ENCODE results near the gene PRR19. TPM values are rescaled to one million over a fixed set of nuclear protein-coding genes. Genes with fewer than 3 reads are reported as not detected.

The PRR19 gene
- total RNA-seq, 1 donor from 2014 or later: 1.6 TPM

DNA sequence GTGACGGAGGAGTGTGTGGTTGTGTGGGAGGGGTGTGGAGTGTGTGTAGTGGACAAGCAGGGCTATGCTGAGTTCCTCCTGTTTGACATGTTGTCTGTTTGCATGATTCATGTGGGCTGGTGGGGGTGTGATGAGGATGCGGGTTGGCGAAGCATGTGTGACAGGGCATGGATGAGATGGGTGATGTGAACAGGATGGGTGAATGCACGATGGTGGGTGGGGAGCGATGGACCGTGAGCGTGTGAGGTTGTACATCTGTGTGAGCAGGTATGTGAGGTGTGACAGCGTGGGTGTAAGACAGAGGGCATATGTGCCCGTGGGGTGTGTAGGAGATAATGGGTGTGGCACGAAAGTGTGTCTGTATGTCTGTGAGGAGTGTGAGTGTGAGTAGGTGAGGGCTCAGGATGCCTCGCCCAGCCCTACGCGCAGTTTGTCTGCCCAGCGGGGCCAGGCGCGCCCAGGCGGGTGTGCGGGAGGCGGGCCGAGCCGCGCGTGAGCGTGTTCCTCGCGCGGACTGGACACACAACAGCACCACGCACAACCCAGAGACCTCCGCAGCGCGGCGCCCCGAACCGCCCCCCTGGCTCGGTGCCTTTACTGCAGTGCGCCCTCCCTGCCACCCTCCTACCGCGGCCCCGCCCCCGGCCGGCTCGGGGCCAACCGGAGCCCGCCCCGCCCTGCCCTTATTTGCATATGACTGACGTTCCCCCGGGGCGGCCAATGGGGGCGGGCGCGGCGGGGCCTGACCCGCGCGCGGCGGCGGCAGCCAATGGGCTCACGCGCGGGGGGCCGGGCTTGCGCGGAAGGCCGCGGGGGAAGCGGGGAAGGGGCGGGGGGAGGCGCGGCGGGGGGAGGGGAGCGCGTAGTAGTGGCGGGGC lies 18.5 kb upstream of the PRR19 start:
- peak; percentile 96 for DNase-seq (ENCODE audit: low spot score)

DNA sequence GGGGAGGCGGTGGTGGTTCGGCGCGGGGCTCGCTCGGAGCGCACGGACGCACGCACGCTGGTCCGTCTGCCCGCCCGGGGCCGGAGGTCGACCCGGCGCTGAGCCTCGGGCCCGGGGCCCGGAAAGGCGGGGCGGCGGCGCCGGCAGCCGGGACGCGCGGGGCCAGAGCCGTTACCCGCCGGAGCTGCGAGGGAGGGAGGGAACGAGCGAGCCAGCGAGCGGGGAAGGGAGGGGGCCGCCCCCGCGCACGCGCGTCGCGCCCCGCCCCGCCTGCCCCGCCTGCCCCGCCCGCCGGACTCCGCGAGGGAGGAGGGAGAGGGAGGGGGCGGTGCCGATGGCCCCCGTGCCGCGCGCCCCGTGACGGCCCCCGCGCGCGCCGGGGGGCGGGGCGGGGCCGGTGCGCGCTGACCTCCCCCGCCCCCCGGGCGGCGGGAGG lies 17.8 kb upstream of the PRR19 start:
- peak; percentile 84 for DNase-seq (ENCODE audit: low spot score)

DNA sequence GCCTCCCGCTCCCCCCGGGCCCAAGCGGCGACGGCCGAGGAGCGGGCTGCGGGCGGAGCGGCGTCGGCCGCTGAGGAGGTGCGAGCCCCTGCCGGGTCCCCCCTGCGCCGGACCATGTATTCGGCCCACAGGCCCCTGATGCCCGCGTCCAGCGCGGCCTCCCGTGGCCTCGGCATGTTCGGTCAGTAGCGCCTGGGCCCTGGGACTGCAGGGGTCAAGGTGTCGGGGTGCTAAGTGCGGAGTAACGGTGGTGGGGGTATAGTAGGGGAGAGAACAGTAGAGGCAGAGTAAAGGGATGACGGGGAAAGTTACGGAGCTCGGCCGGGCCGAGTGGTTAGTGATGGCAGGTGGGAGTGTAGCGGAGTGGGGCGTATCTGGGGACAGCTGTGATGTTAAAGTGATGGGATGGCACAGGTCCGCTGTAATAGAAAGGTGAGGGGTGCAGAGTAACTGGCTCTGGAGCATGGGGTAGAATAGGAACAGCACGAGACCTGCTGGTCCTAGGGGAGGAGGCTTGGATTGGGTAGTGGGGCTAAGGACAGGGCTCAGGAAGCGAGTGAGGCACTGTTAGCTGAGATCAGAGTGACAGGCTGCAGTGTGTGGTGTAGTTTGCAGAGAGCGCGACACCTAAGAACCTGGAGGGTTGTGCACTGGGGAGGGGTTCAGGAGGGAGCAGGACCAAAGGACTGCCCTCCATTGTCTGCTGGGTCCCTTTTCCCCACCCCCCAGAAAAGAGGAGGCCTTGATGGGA lies 17.2 kb upstream of the PRR19 start:
- DNase-seq (ENCODE audit: low spot score): peak; percentile 65

DNA sequence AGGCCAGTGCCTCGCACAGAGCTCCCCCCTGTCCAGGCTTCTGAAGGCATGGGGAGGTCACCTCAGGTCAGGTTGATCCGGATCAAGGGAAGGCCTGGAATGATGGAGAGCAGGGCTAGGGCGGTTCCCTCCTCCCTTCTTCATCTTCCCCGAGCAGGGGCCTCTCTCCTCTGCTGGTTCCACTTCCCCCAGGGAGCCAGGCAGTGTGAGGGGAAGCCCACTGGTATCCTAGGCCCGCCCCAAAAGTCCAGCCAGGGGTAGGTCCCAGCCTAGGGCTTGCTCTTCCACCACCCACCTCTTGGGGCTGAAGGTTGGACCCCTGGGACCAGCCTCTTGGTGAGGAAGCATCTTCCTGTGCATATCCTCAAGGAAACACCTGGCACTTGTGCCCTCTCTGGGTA lies 16.4 kb upstream of the PRR19 start:
- peak; percentile 47 for DNase-seq (ENCODE audit: low spot score)

DNA sequence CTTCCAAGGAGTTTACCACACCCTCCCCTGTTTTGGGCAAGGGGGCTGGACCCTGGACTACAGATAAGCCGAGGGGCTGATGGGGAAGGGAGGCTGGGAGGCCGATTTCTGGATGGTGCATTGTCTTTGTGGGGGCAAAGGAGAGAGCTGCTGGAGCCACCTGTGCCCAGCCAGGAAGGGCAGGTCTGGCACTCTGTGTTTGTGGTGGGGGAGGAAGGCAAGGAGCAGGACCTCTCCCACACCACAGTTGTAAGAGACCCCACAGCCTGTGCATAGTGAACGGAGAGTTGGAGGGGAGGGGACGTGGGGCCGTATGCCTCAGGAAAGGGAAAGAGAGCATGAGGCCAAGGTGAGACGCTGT lies 16.0 kb upstream of the PRR19 start:
- DNase-seq (ENCODE audit: low spot score): peak; percentile 48

DNA sequence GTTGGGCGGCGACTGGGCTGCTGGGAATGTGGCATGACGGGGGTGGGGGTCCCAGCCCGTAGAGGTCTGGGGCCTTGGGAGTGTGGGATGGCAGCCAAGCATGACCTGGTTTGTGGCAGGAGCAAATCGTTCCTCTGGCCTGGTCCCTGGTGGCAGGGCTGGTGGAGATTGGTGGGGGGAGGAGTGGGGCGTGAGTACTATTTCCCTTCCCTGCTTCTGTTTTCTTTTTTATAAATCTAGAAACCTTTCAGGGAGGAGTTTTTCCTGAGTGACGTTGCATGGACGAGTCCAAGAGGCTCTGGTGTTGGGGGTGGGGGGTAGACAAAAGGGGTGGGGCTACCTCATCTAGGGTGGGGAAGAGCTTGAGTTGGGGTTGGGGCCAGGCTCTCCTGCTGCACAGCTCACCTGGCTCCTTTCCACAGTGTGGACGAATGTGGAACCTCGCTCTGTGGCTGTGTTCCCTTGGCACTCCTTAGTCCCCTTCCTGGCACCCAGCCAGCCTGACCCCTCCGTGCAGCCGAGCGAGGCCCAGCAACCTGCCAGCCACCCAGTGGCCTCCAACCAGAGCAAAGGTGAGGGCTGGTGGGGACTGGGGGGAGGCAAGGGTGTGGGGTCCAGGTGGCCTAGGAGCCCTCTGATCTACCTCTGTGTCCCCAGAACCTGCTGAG lies 15.4 kb upstream of the PRR19 start:
- DNase-seq (ENCODE audit: low spot score): peak; percentile 62

DNA sequence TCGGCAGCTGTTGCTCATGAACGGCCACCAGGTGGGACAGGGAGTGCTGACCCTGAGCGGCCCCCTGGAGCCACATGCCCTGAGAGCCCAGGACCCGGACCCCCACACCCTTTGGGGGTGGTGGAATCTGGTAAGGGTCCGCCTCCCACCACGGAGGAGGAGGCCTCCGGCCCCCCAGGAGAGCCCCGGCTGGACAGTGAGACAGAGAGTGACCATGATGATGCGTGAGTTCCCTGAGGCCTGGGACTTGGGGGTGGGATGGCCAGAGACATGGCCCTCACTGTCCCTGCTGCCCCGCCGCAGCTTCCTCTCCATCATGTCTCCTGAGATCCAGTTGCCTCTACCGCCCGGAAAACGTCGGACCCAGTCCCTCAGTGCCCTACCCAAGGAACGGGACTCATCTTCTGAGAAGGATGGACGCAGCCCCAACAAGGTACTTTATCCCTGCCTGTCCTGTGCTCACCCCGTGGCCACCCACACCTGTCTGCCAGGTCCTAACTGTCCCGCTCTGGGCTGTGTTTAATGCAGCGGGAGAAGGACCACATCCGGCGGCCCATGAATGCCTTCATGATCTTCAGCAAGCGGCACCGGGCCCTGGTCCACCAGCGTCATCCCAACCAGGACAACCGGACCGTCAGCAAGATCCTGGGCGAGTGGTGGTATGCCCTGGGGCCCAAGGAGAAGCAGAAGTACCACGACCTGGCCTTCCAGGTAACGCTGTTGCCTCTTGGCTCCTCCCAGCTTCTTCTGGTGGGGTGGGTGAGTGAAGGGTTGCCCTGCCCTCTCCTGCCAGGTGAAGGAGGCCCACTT lies 14.7 kb upstream of the PRR19 start:
- peak; percentile 50 for DNase-seq (ENCODE audit: low spot score)

DNA sequence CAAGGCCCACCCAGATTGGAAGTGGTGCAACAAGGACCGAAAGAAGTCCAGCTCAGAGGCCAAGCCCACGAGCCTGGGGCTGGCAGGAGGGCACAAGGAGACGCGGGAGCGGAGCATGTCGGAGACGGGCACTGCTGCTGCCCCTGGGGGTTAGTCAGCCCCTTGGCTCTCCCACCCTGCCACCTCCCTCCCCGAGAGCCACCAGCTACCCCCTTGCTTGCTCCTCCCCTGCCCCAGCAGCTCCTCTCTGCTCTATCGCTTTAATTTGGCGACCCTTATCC lies 14.2 kb upstream of the PRR19 start:
- DNase-seq (ENCODE audit: low spot score): peak; percentile 46

DNA sequence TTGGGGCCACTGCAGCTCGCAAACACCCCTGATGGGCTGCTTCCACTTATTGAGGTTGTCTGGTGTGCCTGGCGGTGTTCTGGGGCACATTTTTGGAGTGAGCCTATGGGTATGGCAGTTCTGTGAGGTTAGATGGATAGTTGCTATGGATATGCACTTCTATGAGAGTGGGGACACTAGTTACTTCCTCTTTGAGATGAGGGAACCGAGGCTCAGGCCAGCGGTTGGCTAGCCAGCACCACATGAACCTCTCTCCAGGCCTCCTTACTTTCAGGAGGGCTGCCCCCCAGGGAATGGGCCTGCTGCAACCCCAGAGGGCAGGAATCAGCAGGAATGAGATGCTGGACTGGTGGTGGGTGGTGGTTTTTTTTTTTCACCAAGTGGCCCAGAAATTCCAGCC lies 13.5 kb upstream of the PRR19 start:
- no peak for DNase-seq (ENCODE audit: low spot score)

DNA sequence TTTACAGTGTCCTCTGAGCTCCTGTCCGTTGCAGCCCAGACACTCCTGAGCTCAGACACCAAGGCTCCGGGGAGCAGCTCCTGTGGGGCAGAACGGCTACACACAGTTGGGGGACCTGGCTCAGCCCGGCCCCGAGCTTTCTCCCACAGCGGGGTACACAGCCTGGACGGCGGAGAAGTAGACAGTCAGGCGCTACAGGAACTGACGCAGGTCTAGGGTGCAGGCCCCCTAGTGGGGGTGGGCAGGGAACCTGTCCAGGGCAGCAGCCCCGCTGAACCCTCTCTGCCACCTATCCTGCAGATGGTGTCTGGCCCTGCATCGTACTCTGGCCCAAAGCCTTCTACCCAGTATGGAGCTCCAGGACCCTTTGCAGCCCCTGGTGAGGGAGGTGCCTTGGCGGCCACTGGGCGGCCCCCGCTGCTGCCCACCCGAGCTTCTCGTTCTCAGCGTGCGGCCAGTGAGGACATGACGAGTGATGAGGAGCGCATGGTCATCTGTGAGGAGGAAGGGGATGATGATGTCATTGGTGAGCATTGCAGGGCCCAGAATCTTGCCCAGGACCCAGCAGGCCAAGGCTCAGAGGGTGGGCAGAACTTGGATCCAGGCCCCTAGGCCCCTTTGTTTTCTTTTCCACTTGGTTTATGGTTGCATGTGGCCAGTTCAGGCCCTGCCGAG lies 12.9 kb upstream of the PRR19 start:
- peak; percentile 42 for DNase-seq (ENCODE audit: low spot score)

DNA sequence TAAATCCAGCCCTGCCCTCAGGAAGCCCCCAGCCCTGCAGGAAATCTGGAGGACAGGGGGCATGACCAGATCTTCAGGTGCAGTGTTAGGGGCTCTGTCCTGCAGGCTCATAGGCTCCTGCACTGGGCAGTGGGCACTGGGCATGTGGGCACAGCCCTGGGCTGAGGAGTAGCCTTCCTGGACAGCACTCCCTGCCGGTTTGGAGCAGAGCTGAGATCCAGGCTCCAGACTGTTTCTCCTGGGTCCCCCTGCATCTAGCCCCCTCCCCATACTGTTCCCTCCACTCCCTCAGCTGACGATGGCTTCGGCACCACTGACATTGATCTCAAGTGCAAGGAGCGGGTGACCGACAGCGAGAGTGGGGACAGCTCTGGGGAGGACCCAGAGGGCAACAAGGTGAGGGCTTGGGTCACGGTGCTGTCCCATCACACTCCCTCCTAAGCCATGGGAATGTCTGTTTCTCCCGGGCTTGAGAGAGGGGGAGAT lies 12.3 kb upstream of the PRR19 start:
- no peak for DNase-seq (ENCODE audit: low spot score)

DNA sequence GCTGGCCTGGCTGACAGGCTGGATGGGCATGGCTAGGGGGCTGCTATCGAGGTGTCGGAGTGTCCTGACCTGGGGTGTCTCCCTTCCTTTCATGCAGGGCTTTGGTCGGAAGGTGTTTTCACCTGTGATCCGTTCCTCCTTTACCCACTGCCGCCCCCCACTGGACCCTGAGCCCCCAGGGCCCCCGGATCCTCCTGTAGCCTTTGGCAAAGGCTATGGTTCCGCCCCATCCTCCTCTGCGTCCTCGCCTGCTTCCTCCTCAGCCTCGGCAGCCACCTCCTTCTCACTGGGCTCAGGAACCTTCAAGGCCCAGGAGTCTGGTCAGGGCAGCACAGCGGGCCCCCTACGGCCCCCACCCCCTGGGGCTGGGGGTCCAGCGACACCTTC lies 11.8 kb upstream of the PRR19 start:
- DNase-seq (ENCODE audit: low spot score): no peak

DNA sequence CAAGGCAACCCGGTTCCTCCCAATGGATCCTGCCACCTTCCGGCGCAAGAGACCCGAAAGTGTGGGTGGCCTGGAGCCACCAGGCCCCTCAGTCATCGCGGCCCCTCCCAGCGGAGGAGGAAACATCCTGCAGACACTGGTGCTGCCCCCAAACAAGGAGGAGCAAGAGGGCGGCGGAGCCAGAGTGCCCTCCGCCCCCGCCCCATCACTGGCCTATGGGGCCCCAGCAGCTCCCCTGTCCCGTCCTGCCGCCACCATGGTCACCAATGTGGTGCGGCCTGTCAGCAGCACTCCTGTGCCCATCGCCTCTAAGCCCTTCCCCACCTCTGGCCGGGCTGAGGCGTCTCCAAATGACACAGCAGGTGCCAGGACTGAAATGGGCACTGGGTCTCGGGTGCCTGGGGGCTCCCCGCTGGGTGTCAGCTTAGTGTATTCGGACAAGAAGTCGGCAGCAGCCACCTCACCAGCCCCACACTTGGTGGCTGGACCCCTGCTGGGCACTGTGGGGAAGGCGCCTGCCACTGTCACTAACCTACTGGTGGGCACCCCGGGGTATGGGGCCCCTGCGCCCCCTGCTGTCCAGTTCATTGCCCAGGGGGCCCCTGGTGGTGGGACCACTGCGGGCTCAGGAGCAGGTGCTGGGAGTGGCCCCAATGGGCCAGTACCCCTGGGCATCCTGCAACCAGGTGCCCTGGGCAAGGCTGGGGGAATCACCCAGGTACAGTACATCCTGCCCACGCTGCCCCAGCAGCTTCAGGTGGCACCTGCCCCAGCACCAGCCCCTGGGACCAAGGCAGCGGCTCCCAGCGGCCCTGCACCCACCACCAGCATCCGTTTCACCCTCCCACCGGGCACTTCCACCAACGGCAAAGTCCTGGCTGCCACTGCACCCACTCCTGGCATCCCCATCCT lies 11.2 kb upstream of the PRR19 start:
- no peak for DNase-seq (ENCODE audit: low spot score)

DNA sequence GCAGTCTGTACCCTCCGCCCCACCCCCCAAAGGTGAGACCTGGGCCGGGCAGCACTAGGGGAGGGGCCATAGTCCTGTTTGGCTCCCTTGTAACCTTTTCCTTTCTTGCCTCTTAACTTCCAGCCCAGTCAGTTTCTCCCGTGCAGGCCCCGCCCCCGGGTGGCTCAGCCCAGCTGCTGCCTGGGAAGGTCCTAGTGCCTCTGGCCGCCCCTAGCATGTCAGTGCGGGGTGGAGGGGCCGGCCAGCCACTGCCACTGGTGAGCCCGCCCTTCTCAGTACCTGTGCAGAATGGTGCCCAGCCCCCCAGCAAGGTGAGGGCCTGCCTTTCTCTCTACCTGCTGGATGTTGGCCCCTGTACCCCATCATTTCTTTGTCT lies 10.5 kb upstream of the PRR19 start:
- DNase-seq (ENCODE audit: low spot score): no peak

DNA sequence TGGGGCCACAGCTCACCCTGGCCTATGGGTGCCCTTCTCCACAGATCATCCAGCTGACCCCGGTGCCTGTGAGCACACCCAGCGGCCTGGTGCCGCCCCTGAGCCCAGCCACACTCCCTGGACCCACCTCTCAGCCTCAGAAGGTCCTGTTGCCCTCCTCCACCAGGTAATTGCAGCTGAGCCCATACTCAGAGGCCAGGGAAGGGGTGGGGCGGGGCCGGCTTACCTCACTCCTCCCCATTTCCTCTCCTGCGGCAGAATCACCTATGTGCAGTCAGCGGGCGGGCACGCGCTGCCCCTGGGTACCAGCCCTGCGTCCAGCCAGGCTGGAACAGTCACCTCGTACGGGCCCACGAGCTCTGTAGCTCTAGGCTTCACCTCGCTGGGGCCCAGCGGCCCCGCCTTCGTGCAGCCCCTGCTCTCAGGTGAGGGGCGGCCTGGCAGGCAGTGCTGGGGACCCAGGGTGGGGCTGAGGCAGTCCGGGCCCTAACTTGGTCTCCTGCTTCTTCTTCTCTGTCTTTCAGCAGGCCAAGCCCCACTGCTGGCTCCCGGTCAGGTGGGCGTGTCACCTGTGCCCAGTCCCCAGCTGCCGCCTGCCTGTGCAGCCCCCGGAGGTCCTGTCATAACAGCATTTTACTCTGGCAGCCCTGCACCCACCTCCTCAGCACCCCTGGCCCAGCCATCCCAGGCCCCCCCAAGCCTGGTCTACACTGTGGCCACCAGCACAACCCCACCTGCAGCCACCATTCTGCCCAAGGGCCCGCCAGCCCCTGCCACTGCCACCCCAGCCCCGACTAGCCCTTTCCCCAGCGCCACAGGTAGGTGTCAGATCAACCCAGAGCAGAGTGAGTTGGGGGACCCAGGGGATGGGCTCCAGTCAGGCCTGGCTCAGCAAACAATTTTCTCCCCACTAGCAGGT lies 9.6 kb upstream of the PRR19 start:
- no peak for DNase-seq (ENCODE audit: low spot score)

DNA sequence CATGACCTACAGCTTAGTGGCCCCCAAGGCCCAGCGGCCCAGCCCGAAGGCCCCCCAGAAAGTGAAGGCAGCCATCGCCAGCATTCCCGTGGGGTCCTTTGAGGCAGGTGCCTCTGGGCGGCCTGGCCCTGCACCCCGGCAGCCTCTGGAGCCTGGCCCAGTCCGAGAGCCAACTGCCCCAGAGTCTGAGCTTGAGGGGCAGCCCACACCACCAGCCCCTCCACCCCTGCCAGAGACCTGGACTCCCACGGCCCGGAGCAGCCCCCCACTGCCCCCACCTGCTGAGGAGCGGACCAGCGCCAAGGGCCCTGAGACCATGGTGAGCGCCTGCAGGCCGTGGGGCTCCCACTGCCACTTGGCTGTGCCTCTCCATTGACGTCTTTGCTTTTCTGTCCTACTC lies 9.0 kb upstream of the PRR19 start:
- no peak for DNase-seq (ENCODE audit: low spot score)

DNA sequence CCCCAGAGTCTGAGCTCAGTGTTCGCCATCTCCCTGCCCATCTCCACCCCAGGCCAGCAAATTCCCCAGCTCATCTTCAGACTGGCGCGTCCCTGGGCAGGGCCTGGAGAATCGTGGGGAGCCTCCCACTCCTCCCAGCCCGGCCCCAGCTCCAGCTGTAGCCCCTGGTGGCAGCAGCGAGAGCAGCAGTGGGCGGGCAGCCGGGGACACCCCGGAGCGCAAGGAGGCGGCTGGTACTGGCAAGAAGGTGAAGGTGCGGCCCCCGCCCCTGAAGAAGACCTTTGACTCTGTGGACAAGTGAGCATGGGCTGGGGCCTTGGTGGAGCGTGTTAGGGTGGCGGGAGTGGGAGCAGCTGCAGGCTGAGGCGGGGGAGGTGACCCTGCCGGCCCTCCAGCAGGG lies 8.4 kb upstream of the PRR19 start:
- DNase-seq (ENCODE audit: low spot score): no peak

DNA sequence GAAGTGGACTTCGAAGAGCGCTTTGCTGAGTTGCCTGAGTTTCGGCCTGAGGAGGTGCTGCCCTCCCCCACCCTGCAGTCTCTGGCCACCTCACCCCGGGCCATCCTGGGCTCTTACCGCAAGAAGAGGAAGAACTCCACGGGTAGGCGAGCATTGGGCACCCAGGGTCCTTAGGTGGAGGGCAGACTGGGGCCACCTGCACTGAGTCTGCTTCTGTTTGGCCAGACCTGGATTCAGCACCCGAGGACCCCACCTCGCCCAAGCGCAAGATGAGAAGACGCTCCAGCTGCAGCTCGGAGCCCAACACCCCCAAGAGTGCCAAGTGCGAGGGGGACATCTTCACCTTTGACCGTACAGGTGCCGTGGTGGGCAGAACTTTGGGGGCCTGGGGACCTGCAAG lies 8.0 kb upstream of the PRR19 start:
- DNase-seq (ENCODE audit: low spot score): no peak

DNA sequence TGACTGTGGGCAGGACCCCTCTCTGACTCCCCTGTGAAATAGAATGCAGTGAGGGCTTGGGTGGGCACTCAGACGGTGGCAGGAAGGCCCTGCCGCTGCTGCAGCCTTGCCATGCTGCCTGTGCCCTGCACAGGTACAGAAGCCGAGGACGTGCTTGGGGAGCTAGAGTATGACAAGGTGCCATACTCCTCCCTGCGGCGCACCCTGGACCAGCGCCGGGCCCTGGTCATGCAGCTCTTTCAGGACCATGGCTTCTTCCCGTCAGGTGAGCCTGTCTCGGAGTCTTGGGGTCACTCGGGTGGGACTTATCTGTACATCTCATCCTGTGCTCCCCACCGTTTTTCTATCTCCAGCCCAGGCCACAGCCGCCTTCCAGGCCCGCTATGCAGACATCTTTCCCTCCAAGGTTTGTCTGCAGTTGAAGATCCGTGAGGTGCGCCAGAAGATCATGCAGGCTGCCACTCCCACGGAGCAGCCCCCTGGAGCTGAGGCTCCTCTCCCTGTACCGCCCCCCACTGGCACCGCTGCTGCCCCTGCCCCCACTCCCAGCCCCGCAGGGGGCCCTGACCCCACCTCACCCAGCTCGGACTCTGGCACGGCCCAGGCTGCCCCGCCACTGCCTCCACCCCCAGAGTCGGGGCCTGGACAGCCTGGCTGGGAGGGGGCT lies 7.3 kb upstream of the PRR19 start:
- no peak for DNase-seq (ENCODE audit: low spot score)
